GM18499 (cell line): ENCODE results near the gene RNH1.

ENCODE experiments used
- ATAC-seq: cut with Tn5 transposase; IDR thresholded peaks from one replicate; pipeline ENCODE4 v1.9.1; 2021; ENCODE audit warnings: moderate number of reproducible peaks; ENCODE audit not compliant: insufficient read depth, unreplicated experiment

RNH1 gene

DNA sequence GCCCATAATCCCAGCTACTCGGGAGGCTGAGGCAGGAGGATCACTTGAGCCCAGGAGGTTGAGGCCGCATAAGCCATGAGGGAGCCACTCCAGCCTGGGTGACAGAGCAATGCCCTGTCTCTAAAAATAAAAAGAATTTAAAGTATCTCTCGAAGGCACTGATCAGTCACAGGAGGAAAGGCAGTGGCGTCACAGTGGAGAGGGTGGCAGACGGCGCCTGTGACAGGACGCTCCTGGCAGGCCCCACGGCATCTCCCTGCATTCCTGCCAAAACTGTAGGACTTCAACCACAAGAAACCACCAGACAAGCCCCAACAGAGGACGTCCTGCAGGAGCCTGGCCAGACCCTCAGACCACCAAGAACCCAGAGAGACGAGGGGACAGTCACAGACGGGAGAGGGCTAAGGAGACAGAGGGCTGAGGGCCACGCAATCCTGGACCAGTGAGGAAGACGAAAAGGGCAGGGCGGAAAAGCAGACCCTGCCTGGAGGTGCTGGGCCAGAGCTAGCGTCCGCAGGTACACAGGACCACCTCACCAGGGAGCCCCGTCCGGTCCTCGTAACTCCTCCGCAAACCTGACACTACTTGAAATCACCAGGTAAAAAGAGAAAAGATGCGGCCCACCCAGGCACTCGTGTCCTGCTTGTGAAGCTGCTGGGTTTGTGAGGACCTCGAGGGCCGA lies 5.9 kb downstream of the RNH1 start:
- ATAC-seq = no peak

- no peak for ATAC-seq
Measured at GRCh38 chr11:499201-500076, 7.6 kb downstream of the RNH1 start.

GRCh38 chr11:498297-499181 lies 8.5 kb downstream of the RNH1 start:
- ATAC-seq = no peak

- no peak for ATAC-seq
Measured at GRCh38 chr11:497565-498296, 9.3 kb downstream of the RNH1 start.

GRCh38 chr11:496834-497564 lies 10.0 kb downstream of the RNH1 start:
- no peak for ATAC-seq

DNA sequence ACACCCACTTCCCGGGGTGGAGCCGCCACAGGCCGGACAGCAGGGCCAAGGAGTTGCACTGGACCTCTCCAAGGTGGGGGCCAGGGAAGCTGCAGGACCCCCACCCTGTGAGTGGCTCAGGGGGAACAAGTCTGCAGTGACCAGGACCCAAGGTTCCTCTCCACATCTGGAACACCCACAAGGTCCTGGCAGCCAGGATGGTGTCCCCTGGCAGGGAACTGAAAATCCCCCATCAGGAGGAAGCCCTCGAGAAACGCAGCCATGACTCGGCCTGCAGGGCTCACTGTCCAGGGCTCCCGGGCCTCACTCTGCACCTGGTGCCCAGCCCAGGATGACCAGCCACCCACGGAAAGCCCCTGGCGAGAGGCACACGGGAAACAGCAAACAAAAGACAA lies 11.5 kb downstream of the RNH1 start:
- no peak for ATAC-seq

GRCh38 chr11:494761-495536 lies 12.1 kb downstream of the RNH1 start:
- no peak for ATAC-seq

GRCh38 chr11:492427-493226 lies 14.4 kb downstream of the RNH1 start:
- ATAC-seq = no peak

DNA sequence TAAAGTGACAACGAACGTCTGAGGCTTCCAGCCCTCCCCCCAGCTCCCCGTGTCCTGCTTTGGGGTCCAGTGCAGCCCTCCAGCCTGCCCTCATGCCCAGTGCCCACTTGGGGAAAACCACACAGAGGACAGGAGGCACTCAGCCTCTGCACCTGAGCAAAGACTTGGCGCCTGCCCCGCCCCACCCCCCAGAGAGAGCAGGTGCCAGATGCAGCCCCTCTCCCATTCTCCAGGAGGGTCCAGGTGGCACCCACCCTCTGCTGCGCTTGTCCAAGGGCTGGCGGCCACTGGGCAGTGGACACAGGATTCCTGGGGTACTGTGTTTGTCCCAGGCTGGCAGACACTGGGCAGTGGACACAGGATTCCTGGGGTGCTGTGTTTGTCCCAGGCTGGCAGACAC lies 15.7 kb downstream of the RNH1 start:
- ATAC-seq = no peak

DNA sequence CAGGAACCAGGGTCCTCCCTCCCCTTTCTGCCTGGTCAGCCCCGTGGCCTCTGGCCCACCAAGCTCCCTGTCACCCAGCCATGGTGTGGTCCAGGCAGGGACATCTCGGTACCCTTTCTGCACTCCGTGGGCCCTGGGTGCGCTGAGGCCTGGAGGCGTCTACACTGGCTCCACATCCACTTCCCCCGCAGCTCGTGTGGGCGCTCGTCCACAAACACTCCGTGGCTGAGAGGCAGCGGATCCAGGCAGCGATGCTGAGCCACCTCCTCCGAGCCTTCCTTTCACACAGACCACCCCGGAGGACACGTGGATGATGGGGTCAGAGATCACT lies 16.1 kb downstream of the RNH1 start:
- no peak for ATAC-seq

- ATAC-seq = no peak
Measured at GRCh38 chr11:490186-490929, 16.7 kb downstream of the RNH1 start.

DNA sequence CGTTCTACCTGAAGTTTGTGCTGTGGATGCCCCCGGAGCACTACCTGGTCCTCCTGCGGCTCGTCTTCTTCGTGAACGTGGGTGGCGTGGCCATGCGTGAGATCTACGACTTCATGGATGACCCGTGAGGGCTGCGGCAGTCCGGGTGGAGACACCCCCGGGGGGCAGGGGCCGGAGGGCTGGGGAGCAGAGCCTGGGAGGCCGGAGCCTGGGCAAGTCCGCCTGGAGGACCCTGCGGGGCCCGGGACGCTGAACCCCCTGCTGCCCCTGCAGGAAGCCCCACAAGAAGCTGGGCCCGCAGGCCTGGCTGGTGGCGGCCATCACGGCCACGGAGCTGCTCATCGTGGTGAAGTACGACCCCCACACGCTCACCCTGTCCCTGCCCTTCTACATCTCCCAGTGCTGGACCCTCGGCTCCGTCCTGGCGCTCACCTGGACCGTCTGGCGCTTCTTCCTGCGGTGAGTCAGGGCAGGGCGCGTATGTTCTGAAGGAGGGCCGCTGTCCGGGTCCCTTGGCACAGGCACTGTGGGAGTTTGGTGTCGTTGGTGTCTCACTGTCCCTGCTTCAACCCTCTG lies 17.3 kb downstream of the RNH1 start:
- no peak for ATAC-seq

DNA sequence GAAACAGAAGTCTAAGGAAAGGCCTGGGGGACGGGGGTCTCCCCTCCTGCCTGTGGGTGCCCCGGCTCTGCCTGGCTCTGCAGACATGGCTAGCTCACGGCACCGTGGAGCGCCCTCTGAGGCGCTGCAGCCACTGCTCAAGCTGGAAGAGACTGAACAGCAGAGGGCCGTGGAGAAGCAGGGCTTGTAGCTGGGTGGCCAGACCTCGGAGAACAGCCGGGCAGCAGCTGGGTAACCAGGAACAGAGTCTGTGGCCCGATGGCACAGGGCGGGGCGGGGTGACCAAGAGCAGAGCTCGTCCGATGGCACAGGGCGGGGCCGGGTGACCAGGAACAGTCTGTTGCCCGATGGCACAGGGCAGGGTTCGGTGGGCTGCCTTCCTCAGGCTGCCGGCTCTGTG lies 18.1 kb downstream of the RNH1 start:
- no peak for ATAC-seq

DNA sequence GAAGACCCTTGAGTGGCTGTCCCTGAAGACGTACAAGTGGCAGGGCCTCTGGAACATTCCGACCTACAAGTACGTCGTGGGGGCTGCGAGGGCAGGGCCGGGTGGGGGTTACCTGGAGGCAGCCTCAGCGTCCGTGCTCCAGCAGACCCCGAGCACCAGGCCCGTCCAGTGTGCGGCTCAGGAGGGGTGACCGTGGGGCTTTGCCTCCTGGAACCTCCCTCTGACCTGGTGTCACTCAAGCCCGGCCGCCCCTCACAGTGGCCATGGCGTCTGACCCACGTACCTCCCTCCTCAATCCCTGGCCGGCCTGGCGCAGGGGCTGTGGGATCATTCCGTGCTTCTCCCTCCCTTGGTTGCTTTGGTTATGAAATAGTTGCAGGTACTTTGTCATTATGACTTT lies 18.5 kb downstream of the RNH1 start:
- ATAC-seq = no peak

GRCh38 chr11:488062-488461 lies 19.0 kb downstream of the RNH1 start:
- ATAC-seq = no peak

DNA sequence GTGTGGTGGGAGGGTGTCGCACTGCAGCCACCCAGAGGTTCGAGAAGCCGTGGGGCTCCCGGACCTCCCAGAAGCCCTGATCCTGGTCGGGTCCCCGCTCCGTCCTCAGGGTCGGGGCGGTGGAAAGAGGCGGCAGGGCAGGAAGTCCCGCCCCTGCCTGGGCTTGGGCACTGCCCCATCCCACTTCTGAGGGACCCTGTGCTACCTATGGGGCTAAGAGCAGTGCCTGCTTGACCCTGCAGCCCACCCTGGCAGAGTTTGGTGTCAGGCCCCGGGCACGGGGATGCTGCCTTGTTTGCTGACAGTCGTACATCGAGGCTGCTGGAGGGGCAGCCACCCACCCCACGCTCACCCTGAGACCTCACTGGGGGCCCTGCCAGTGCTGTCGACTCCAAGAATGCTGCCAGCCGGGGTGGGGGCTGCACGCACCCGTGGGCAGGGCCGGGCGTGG lies 19.4 kb downstream of the RNH1 start:
- ATAC-seq = no peak

- ATAC-seq = no peak
Measured at GRCh38 chr11:486189-486588, 20.9 kb downstream of the RNH1 start.
